NCI-H526 (cell line): ENCODE results near the gene VCP.

Source experiments
- DNase-seq, 2 experiments: peaks; one replicate each; lab custom pipeline; 2025; lab: John Stamatoyannopoulos, UW

Gene VCP

GRCh38 chr9:35014517-35014916 is 57.9 kb downstream of the VCP start:
- DNase-seq: no peak

- DNase-seq: no peak
Measured at GRCh38 chr9:35010351-35010958, 62.0 kb downstream of the VCP start.
